Measurements from ENCODE around the gene BDNF. TPM values are rescaled to one million over a fixed set of nuclear protein-coding genes. Genes with fewer than 3 reads are reported as not detected.

The BDNF gene
- total and polyA plus RNA-seq, 2 donors (not counting 1 experiment from before 2014, with no cell fraction given): 11.2 to 16.7 TPM

DNA sequence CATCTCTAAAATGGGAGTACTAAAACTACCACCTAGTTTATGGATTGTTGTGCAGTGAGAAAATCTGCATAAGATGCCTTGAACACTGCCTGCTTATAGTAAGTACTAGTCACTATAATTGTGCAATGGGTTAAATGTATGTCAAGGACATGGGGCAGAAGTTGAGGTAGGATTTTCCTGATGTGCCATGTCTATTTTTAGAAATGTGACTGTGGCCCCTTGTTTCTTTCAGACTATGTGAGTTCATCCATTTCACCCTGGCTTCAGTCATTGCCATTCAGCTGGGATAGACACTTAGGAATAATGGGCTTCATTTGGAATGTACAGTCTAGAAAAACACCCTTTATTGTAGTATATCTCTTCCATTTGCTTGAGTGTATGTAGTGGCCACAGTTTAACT is 51.4 kb downstream of the BDNF start:
- Histone ChIP-seq H3K36me3 (ENCODE audit: control insufficient read depth, insufficient read depth, low read length) (no peaks in the 10 kb centered on the region), H2AFZ (ENCODE audit: low read length) (no peak overlapping the region), H3K27ac (ENCODE audit: insufficient read depth, low read length) (no peak overlapping the region), H3K9ac (ENCODE audit: insufficient read depth, low read length) (no peak overlapping the region), H3K4me2 (ENCODE audit: extremely low read depth, insufficient read depth, low read length) (no peak overlapping the region), H3K79me2 (ENCODE audit: control insufficient read depth, insufficient read depth, low read length) (no peaks in the 10 kb centered on the region), H3K9me3 (ENCODE audit: control insufficient read depth, insufficient read depth, low read depth, low read length) (no peaks in the 10 kb centered on the region), H3K4me3 (replicated peaks in 1 of 4; ENCODE audit: control extremely low read depth in 1 of 4, insufficient read depth in 1 of 4, low read depth in 3 of 4, low read length in 4 of 4) (no peak overlapping the region), H3K27me3 (ENCODE audit: control insufficient read depth, insufficient read depth, low read length) (no peaks in the 10 kb centered on the region), H4K20me1 (ENCODE audit: control insufficient read depth, extremely low read depth, insufficient read depth, low read length) (no peaks in the 10 kb centered on the region), H3K4me1 (ENCODE audit: control insufficient read depth, extremely low read depth, insufficient read depth, low read length) (no peaks in the 10 kb centered on the region)
- no peak for DNase-seq (ENCODE audit: low read depth in 2 of 2)
- TF ChIP-seq EZH2 (IDR thresholded peaks at IDR 0.05; ENCODE audit: low read length, missing control alignments): no peak
- TF ChIP-seq, protein P1, sequence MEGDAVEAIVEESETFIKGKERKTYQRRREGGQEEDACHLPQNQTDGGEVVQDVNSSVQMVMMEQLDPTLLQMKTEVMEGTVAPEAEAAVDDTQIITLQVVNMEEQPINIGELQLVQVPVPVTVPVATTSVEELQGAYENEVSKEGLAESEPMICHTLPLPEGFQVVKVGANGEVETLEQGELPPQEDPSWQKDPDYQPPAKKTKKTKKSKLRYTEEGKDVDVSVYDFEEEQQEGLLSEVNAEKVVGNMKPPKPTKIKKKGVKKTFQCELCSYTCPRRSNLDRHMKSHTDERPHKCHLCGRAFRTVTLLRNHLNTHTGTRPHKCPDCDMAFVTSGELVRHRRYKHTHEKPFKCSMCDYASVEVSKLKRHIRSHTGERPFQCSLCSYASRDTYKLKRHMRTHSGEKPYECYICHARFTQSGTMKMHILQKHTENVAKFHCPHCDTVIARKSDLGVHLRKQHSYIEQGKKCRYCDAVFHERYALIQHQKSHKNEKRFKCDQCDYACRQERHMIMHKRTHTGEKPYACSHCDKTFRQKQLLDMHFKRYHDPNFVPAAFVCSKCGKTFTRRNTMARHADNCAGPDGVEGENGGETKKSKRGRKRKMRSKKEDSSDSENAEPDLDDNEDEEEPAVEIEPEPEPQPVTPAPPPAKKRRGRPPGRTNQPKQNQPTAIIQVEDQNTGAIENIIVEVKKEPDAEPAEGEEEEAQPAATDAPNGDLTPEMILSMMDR (conservative IDR thresholded peaks at IDR 0.05 in 1 of 2, IDR thresholded peaks at IDR 0.05 in 1 of 2; ENCODE audit: low read depth in 1 of 2, low read length in 2 of 2): no peak

DNA sequence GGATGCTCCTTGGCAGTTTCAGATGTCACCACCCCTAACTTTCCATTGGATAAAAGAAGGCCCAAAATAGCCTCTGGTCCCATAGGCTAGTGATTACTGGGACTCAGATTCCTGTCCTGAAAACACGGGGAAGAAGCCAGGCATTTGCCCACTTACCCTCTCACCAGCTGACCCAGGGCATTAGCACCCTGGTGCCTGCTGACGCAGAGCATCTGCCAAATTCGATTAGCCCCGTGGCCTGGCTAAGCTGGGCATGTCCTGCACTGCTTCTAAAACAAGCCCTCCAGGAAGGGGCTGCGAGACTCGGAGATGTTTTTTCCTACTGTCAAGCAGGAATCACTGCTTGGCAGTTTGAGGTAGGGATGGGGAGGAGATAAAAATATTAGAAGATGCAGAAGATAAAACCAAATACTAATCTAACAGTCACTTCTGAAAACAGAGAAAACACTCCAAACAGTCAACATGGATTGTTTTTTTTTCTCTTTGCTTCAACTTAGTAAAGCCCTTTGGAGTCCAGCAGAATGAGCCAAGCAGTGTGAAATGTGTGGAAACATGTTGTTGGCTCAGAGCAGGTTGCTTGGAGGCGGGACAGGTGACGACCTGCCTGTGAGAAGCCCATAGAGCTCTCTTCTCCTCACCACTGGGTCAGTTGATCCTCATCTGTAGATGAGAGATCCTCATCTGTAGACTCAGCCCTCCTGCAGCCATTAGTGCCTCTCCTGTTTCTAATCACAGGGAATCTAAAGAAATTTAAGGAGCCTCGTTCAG is 54.0 kb downstream of the BDNF start:
- H3K4me2 ChIP-seq (ENCODE audit: extremely low read depth, insufficient read depth, low read length): no peak overlapping the region
- H3K4me1 ChIP-seq (ENCODE audit: control insufficient read depth, extremely low read depth, insufficient read depth, low read length): no peaks in the 10 kb centered on the region
- no peak overlapping the region for H3K4me3 ChIP-seq (replicated peaks in 1 of 4; ENCODE audit: control extremely low read depth in 1 of 4, insufficient read depth in 1 of 4, low read depth in 3 of 4, low read length in 4 of 4)
- no peaks in the 10 kb centered on the region for H3K27me3 ChIP-seq (ENCODE audit: control insufficient read depth, insufficient read depth, low read length)
- no peaks in the 10 kb centered on the region for H3K36me3 ChIP-seq (ENCODE audit: control insufficient read depth, insufficient read depth, low read length)
- TF ChIP-seq, protein P1 (conservative IDR thresholded peaks at IDR 0.05 in 1 of 2, IDR thresholded peaks at IDR 0.05 in 1 of 2; ENCODE audit: low read depth in 1 of 2, low read length in 2 of 2): no peak
- no peak for TF ChIP-seq EZH2 (IDR thresholded peaks at IDR 0.05; ENCODE audit: low read length, missing control alignments)
- no peak overlapping the region for H3K27ac ChIP-seq (ENCODE audit: insufficient read depth, low read length)
- no peaks in the 10 kb centered on the region for H4K20me1 ChIP-seq (ENCODE audit: control insufficient read depth, extremely low read depth, insufficient read depth, low read length)
- DNase-seq (ENCODE audit: low read depth in 2 of 2): no peak
- H3K9ac ChIP-seq (ENCODE audit: insufficient read depth, low read length): no peak overlapping the region
- no peak overlapping the region for H2AFZ ChIP-seq (ENCODE audit: low read length)
- no peaks in the 10 kb centered on the region for H3K79me2 ChIP-seq (ENCODE audit: control insufficient read depth, insufficient read depth, low read length)
- H3K9me3 ChIP-seq (ENCODE audit: control insufficient read depth, insufficient read depth, low read depth, low read length): no peaks in the 10 kb centered on the region

DNA sequence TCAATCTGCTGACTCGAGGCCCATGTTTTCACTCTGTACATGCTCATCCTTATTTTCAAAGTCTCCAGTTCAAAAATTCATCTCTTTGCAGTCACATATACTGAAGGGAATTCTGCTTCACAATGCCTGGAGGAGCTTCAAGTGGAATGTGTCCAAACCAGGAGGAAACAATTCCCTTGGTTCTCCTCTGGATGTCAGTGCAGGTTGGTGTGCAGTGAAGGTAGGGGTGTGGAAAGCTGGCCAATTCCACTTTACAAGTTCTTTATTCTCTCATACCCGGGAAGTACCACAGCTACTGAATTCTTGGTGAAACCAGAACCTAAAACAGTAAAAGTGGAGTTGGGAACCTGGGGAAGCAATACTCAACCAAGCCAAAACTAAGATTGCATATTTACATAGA is 57.3 kb downstream of the BDNF start:
- Histone ChIP-seq H3K9me3 (ENCODE audit: control insufficient read depth, insufficient read depth, low read depth, low read length) (no peaks in the 10 kb centered on the region), H3K79me2 (ENCODE audit: control insufficient read depth, insufficient read depth, low read length) (no peaks in the 10 kb centered on the region), H3K9ac (ENCODE audit: insufficient read depth, low read length) (no peak overlapping the region), H3K36me3 (ENCODE audit: control insufficient read depth, insufficient read depth, low read length) (no peaks in the 10 kb centered on the region), H3K27ac (ENCODE audit: insufficient read depth, low read length) (no peak overlapping the region), H3K4me2 (ENCODE audit: extremely low read depth, insufficient read depth, low read length) (no peak overlapping the region), H4K20me1 (ENCODE audit: control insufficient read depth, extremely low read depth, insufficient read depth, low read length) (no peaks in the 10 kb centered on the region), H3K27me3 (ENCODE audit: control insufficient read depth, insufficient read depth, low read length) (no peaks in the 10 kb centered on the region), H2AFZ (ENCODE audit: low read length) (no peak overlapping the region), H3K4me3 (replicated peaks in 1 of 4; ENCODE audit: control extremely low read depth in 1 of 4, insufficient read depth in 1 of 4, low read depth in 3 of 4, low read length in 4 of 4) (no peak overlapping the region), H3K4me1 (ENCODE audit: control insufficient read depth, extremely low read depth, insufficient read depth, low read length) (no peaks in the 10 kb centered on the region)
- DNase-seq (ENCODE audit: low read depth in 2 of 2): no peak
- TF ChIP-seq, protein P1 (conservative IDR thresholded peaks at IDR 0.05 in 1 of 2, IDR thresholded peaks at IDR 0.05 in 1 of 2; ENCODE audit: low read depth in 1 of 2, low read length in 2 of 2): no peak
- no peak for TF ChIP-seq EZH2 (IDR thresholded peaks at IDR 0.05; ENCODE audit: low read length, missing control alignments)
